GM19455 (cell line): Measurements from ENCODE around the gene RAD23A.
A peak's percentile ranks its signal among the peaks of the same experiment; 100 is the strongest.
"Not testable (repeated sequence)": the region's sequence is repeated elsewhere in the genome, so short reads cannot be mapped to it uniquely, and the experiment has no call there.

Experiments used
- ATAC-seq: cut with Tn5 transposase; IDR thresholded peaks from one replicate; pipeline ENCODE4 v1.9.1; 2021; ENCODE audit not compliant: unreplicated experiment

The RAD23A gene

GRCh38 chr19:12937927-12938778 lies 7.5 kb upstream of the RAD23A start, which contains the start of gene CALR:
CALR (plus strand) TSS chr19:12938609; CDS start chr19:12938680, 71 bp downstream.
- ATAC-seq = peak; percentile 82

DNA sequence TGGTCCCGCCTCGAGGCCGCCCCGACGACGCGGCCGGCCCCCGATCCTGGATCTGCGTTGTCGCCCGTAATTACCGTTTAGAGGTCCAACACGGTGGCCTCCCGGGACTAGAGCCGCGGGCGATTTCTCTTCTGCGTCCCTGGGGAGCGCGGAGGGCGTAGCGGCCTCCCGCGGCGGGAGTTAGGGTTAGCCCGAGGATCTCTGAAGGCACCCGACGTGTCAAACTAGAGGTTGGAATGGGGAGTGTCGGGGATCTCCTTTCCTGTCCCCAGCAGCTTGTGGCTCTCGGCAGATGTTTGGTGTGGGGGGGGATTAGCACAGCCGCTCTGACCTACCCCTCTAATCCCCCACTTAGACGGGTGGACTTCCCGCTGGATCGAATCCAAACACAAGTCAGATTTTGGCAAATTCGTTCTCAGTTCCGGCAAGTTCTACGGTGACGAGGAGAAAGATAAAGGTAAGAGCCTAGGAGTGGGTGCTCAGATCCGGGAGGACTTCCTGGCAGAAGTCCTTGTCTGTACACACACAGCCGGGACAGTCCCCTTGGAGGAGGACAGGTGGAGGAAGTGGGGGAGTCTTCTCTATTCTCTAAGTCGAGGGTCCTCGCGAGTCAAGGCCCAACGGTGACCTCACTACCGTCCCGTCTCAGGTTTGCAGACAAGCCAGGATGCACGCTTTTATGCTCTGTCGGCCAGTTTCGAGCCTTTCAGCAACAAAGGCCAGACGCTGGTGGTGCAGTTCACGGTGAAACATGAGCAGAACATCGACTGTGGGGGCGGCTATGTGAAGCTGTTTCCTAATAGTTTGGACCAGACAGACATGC lies 6.7 kb upstream of the RAD23A start:
- no peak for ATAC-seq

GRCh38 chr19:12939975-12940423 lies 5.7 kb upstream of the RAD23A start:
- no peak for ATAC-seq

DNA sequence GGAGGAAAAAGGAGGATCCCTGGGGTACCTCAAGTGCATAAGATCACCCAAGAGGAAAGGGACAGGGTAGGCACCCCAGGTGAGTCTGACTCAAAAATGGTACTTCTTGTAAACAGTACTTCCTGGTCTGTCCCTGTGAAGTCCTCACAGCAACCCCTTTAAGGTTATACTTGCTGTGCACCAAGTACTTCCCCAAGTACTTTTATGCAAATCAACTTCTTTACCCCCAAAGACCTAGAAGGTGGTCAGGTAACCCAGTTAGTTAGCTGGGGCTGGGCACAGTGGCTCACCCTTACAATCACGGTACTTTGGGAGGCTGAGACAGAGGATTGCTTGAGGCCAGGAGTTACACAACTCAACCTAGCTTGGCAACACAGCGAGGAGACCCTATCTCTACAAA lies 4.8 kb upstream of the RAD23A start:
- ATAC-seq = no peak

GRCh38 chr19:12943437-12944044 lies 2.1 kb upstream of the RAD23A start:
- ATAC-seq = no peak

- ATAC-seq = no peak
These were observed 1.5 kb upstream of the RAD23A start for GRCh38 chr19:12944104-12944674.

- peak; percentile 27 for ATAC-seq
These were observed 545 bp downstream of the RAD23A start for GRCh38 chr19:12946092-12946721.

DNA sequence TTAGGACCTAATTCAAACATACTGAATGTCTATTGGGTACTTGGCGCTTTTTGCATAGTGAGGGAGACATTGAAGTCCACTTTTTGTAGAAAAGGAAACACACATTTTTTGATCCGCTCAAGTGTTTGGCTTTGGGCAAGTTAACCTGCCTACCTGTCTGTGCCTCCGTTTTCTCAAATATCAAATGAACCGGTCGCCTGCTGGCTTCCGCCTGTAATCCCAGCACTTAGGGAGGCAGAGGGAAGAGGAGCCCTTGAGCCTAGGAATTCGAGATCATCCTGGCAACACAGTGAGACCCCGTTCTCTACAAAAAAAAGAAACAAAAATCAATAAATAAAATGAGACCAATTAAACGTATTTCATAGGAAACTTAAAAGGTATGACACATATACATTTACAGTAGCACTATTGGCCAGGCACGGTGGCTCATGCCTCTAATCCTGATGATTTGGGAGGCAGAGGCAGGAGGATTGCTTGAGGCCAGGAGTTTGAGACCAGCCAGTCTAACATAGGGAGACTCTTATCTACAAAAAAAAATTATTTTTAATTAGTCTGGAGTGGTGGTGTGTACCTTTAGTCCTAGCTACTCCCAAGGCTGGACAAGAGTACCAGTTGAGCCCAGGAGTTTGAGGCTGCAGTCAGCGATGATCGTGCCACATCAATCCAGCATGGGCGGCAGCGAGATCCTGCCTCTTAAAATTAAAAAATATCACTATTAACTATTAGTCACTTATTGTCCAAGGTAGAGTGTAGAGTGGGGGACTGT lies 1.3 kb downstream of the RAD23A start:
- no peak for ATAC-seq

- ATAC-seq = no peak
These were observed 2.3 kb downstream of the RAD23A start for GRCh38 chr19:12947702-12948611.

GRCh38 chr19:12948612-12949362 lies 3.1 kb downstream of the RAD23A start:
- ATAC-seq = no peak

GRCh38 chr19:12949363-12950283 lies 4.0 kb downstream of the RAD23A start:
- no peak for ATAC-seq

- ATAC-seq = not testable (repeated sequence)
These were observed 6.4 kb downstream of the RAD23A start for GRCh38 chr19:12952050-12952449.

DNA sequence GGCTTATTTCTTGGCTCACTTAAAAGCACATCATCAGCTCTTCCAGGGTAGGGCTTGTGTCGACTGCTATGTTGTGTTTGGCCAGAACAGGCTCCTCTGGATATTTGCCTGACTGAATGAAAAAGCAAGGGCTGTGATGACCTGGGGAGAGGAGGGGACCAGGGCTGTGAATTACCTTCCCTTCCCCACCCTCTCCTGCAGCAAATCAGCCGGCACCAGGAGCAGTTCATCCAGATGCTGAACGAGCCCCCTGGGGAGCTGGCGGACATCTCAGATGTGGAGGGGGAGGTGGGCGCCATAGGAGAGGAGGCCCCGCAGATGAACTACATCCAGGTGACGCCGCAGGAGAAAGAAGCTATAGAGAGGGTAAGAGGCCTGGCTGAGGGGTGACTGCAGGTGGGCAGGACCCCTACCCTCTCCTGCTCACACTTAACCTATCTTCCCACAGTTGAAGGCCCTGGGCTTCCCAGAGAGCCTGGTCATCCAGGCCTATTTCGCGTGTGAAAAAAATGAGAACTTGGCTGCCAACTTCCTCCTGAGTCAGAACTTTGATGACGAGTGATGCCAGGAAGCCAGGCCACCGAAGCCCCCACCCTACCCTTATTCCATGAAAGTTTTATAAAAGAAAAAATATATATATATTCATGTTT lies 7.0 kb downstream of the RAD23A start:
- ATAC-seq = no peak

DNA sequence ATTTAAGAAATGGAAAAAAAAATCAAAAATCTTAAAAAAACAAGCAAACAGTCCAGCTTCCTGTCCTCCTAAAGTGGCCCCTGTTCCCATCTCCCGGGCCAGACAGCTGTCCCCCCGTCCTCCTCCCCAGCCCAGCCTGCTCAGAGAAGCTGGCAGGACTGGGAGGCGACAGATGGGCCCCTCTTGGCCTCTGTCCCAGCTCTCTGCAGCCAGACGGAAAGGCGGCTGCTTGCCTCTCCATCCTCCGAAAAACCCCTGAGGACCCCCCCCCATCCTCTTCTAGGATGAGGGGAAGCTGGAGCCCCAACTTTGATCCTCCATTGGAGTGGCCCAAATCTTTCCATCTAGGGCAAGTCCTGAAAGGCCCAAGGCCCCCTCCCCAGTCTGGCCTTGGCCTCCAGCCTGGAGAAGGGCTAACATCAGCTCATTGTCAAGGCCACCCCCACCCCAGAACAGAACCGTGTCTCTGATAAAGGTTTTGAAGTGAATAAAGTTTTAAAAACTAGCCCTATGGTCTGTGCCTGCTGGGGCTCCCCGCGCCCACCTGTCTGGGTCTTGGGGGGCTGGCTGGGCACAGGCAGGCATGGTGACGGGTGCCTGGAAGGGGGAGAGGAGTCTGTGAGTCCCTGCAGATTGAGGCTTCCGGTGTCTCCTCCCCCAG lies 7.6 kb downstream of the RAD23A start:
- ATAC-seq = no peak

DNA sequence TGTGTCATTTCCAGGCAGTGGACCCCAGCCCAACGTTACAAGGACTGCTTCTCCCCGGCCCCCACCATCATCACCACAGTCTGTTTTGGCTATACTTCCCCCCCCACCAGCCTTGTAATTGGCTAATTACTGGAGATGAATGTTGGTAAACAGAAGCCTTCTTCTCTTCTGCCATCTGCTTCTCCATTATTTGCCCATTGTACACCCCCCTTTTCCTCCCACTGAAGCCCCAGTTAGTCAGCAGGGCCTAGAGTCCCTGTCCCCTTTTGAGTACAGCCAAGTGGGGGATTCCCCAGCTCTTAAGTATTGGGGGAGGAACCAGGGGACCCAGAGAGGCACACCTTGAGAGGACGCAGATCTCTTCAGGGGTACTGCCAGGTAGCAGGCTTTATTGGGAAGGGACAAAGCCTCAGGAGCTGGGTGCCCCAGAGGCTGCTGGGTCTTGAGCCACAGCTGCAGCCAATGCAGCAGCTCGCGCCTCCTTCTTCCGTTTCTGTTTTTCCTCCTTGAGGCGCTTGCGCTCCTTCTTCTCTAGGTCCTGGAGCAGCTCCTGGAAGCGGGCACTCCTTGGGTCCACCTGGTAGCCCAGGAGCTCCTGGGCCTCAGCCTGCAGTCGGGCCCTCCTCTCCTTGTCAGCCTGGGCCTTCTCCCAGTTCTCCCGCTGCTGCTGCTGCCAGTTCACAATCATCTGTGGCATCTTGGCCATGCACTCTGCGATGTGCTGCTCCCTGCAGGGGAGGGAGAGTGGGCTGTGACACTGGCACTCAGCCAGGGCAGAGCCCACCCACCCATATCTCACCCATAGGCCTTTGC lies 8.3 kb downstream of the RAD23A start:
- ATAC-seq = no peak
